ENCODE data around the gene HMOX2. TPM values are rescaled to one million over a fixed set of nuclear protein-coding genes. Genes with fewer than 3 reads are reported as not detected.
A peak's percentile ranks its signal among the peaks of the same experiment; 100 is the strongest.

The HMOX2 gene
- total RNA-seq, 1 experiment from 2014 or later = 42.6 TPM

DNA sequence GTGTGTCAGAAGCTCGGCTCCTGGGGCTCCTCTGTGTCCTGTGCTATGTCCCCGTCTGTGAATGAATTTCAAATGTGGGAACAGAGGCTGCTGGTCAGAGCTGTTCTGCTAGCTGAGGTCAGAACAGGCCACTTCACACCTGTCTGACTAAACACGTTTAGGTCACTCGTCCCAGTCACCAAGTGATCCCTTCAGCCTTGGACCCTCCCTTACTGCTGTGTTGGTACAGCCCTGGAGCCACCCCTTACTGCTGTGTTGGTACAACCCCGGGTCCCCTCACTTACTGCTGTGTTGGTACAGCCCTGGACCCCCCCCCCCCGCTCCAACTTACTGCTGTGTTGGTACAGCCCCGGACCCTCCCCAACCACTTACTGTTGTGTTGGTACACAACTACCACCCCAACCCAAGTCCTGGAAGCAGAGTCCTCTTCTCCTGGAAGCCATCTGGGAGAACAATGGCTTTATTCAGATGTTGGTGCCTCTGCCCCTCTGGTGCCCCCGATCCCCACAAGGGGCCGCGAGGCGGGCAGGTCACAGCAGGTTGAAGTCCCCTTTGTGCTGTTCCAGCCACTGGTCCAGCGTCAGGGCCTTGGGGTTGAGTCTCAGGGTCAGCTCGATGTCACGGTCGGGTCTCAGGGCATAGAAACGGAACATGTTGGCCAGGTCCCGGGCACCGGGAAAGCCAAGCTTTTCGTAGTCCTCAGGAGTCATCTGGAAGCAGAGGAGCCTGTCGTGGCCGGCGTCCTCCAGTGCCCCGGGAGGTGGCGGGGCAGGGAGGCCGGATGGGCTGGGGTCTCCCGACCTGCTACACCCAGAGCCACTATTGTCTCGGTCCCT lies 14.7 kb upstream of the HMOX2 start:
- ATAC-seq = peak; percentile 66
- Mint-ChIP-seq H3K4me1 (peaks cover 5% of the 10 kb centered on the region), H3K27ac (peak overlapping the region; percentile 53), H3K4me3 (no peak overlapping the region), H3K27me3 (ENCODE audit: low read depth) (no peaks in the 10 kb centered on the region), H3K9me3 (no peaks in the 10 kb centered on the region), H3K36me3 (peaks cover 39% of the 10 kb centered on the region)
- POLR2A ChIA-PET = interaction anchor here (1.1 to 1.8 kb wide), 2 partner anchors 13 to 15 kb away, joined by 3 to 7 read pairs; partner anchors contain the start of genes HMOX2 and NMRAL1
- no peak for TF ChIP-seq GTF2I (CRISPR knock-in tag; conservative IDR thresholded peaks at IDR 0.05)
- TF ChIP-seq CREB1 (CRISPR knock-in tag; IDR thresholded peaks at IDR 0.05) = no peak
- no peak for TF ChIP-seq JUN (CRISPR knock-in tag; IDR thresholded peaks at IDR 0.05)
- TF ChIP-seq JAZF1 (CRISPR knock-in tag; IDR thresholded peaks at IDR 0.05) = no peak
- 0 out of 2 replicates have a peak, but pooled peaks have one; percentile 16 for TF ChIP-seq ZNF121 (CRISPR knock-in tag; IDR thresholded peaks at IDR 0.05)
- 0 out of 2 replicates have a peak, but pooled peaks have one; percentile 25 for TF ChIP-seq SP1 (CRISPR knock-in tag; conservative IDR thresholded peaks at IDR 0.05)
- no peak for TF ChIP-seq MYBL2 (CRISPR knock-in tag; IDR thresholded peaks at IDR 0.05)
- no peak for TF ChIP-seq ZNF317 (CRISPR knock-in tag; IDR thresholded peaks at IDR 0.05; ENCODE audit: borderline replicate concordance, low read depth)
- no peak for TF ChIP-seq NR2C2 (CRISPR knock-in tag; IDR thresholded peaks at IDR 0.05)
- TF ChIP-seq, protein P1, sequence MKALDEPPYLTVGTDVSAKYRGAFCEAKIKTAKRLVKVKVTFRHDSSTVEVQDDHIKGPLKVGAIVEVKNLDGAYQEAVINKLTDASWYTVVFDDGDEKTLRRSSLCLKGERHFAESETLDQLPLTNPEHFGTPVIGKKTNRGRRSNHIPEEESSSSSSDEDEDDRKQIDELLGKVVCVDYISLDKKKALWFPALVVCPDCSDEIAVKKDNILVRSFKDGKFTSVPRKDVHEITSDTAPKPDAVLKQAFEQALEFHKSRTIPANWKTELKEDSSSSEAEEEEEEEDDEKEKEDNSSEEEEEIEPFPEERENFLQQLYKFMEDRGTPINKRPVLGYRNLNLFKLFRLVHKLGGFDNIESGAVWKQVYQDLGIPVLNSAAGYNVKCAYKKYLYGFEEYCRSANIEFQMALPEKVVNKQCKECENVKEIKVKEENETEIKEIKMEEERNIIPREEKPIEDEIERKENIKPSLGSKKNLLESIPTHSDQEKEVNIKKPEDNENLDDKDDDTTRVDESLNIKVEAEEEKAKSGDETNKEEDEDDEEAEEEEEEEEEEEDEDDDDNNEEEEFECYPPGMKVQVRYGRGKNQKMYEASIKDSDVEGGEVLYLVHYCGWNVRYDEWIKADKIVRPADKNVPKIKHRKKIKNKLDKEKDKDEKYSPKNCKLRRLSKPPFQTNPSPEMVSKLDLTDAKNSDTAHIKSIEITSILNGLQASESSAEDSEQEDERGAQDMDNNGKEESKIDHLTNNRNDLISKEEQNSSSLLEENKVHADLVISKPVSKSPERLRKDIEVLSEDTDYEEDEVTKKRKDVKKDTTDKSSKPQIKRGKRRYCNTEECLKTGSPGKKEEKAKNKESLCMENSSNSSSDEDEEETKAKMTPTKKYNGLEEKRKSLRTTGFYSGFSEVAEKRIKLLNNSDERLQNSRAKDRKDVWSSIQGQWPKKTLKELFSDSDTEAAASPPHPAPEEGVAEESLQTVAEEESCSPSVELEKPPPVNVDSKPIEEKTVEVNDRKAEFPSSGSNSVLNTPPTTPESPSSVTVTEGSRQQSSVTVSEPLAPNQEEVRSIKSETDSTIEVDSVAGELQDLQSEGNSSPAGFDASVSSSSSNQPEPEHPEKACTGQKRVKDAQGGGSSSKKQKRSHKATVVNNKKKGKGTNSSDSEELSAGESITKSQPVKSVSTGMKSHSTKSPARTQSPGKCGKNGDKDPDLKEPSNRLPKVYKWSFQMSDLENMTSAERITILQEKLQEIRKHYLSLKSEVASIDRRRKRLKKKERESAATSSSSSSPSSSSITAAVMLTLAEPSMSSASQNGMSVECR (CRISPR knock-in tag; IDR thresholded peaks at IDR 0.05; ENCODE audit: borderline replicate concordance) = no peak
- no peak for TF ChIP-seq FOXJ3 (CRISPR knock-in tag; IDR thresholded peaks at IDR 0.05; ENCODE audit: borderline replicate concordance)
- no peak for TF ChIP-seq ZNF263 (CRISPR knock-in tag; IDR thresholded peaks at IDR 0.05; ENCODE audit: low read depth)
- TF ChIP-seq HMGA2 (CRISPR knock-in tag; IDR thresholded peaks at IDR 0.05) = no peak
- no peak for TF ChIP-seq TCF7 (CRISPR knock-in tag; IDR thresholded peaks at IDR 0.05; ENCODE audit: low read depth)
- TF ChIP-seq, protein P2, sequence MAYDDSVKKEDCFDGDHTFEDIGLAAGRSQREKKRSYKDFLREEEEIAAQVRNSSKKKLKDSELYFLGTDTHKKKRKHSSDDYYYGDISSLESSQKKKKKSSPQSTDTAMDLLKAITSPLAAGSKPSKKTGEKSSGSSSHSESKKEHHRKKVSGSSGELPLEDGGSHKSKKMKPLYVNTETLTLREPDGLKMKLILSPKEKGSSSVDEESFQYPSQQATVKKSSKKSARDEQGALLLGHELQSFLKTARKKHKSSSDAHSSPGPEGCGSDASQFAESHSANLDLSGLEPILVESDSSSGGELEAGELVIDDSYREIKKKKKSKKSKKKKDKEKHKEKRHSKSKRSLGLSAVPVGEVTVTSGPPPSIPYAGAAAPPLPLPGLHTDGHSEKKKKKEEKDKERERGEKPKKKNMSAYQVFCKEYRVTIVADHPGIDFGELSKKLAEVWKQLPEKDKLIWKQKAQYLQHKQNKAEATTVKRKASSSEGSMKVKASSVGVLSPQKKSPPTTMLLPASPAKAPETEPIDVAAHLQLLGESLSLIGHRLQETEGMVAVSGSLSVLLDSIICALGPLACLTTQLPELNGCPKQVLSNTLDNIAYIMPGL (CRISPR knock-in tag; IDR thresholded peaks at IDR 0.05) = no peak
- TF ChIP-seq, protein P3, sequence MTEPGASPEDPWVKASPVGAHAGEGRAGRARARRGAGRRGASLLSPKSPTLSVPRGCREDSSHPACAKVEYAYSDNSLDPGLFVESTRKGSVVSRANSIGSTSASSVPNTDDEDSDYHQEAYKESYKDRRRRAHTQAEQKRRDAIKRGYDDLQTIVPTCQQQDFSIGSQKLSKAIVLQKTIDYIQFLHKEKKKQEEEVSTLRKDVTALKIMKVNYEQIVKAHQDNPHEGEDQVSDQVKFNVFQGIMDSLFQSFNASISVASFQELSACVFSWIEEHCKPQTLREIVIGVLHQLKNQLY (CRISPR knock-in tag; IDR thresholded peaks at IDR 0.05) = no peak
- CTCF ChIA-PET = interaction anchor here (0.8 to 1.1 kb wide), 2 partner anchors 57 to 207 kb away, joined by 3 read pairs; no protein-coding TSS in a partner anchor
- peak; percentile 57 for DNase-seq (ENCODE audit: low spot score)

DNA sequence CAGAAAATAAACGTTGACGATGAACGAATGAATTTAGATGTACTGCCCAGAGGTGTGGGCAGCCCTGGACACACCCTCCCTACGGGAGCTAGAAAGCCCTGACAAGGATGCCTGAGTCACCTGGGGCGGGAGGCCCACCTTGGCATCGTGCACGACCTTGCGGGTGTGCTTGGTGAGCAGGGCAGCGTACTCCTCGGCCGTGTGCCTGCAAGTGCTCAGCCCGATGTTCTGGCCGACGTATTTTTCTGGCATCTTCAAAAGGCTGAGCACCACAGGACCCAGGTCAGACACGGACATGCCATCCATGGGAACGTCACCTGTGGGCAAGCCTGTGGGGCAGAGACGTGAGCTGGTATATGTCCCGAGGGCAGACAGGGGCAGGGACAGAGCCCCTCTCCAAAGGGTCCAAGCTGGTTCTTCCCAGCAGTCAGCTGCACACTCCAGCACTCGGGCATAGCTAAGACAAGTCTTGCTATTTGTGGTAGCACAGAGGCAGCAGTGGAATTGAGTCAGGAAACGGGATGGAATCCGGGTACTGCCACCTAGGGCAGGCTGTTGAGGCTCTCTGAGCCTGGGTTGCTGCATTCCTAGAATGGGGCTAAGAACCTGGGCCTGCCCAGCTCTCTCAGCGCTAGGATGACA lies 12.6 kb upstream of the HMOX2 start:
- CTCF ChIA-PET = no interaction called here
- ATAC-seq (no peak), DNase-seq (ENCODE audit: low spot score) (no peak)
- H3K9me3 Mint-ChIP-seq = no peaks in the 10 kb centered on the region
- no peak overlapping the region for H3K4me3 Mint-ChIP-seq
- H3K36me3 Mint-ChIP-seq = peaks cover 38% of the 10 kb centered on the region
- POLR2A ChIA-PET = no interaction called here
- H3K4me1 Mint-ChIP-seq = peaks cover 5% of the 10 kb centered on the region
- no peaks in the 10 kb centered on the region for H3K27me3 Mint-ChIP-seq (ENCODE audit: low read depth)
- 0 out of 2 replicates have a peak overlapping the region, but pooled peaks have one; percentile 26 for H3K27ac Mint-ChIP-seq
- TF ChIP-seq, protein P4, sequence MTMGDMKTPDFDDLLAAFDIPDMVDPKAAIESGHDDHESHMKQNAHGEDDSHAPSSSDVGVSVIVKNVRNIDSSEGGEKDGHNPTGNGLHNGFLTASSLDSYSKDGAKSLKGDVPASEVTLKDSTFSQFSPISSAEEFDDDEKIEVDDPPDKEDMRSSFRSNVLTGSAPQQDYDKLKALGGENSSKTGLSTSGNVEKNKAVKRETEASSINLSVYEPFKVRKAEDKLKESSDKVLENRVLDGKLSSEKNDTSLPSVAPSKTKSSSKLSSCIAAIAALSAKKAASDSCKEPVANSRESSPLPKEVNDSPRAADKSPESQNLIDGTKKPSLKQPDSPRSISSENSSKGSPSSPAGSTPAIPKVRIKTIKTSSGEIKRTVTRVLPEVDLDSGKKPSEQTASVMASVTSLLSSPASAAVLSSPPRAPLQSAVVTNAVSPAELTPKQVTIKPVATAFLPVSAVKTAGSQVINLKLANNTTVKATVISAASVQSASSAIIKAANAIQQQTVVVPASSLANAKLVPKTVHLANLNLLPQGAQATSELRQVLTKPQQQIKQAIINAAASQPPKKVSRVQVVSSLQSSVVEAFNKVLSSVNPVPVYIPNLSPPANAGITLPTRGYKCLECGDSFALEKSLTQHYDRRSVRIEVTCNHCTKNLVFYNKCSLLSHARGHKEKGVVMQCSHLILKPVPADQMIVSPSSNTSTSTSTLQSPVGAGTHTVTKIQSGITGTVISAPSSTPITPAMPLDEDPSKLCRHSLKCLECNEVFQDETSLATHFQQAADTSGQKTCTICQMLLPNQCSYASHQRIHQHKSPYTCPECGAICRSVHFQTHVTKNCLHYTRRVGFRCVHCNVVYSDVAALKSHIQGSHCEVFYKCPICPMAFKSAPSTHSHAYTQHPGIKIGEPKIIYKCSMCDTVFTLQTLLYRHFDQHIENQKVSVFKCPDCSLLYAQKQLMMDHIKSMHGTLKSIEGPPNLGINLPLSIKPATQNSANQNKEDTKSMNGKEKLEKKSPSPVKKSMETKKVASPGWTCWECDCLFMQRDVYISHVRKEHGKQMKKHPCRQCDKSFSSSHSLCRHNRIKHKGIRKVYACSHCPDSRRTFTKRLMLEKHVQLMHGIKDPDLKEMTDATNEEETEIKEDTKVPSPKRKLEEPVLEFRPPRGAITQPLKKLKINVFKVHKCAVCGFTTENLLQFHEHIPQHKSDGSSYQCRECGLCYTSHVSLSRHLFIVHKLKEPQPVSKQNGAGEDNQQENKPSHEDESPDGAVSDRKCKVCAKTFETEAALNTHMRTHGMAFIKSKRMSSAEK (CRISPR knock-in tag; IDR thresholded peaks at IDR 0.05; ENCODE audit: borderline replicate concordance) = no peak
- TF ChIP-seq JAZF1 (CRISPR knock-in tag; IDR thresholded peaks at IDR 0.05) (no peak), ZNF423 (CRISPR knock-in tag; IDR thresholded peaks at IDR 0.05) (no peak), GTF2I (CRISPR knock-in tag; conservative IDR thresholded peaks at IDR 0.05) (no peak), CREM (CRISPR knock-in tag; IDR thresholded peaks at IDR 0.05) (no peak), CBFB (CRISPR knock-in tag; IDR thresholded peaks at IDR 0.05; ENCODE audit: low read depth) (no peak), IRF2 (CRISPR knock-in tag; IDR thresholded peaks at IDR 0.05; ENCODE audit: borderline replicate concordance, low read depth) (no peak)
- TF ChIP-seq, protein P5, sequence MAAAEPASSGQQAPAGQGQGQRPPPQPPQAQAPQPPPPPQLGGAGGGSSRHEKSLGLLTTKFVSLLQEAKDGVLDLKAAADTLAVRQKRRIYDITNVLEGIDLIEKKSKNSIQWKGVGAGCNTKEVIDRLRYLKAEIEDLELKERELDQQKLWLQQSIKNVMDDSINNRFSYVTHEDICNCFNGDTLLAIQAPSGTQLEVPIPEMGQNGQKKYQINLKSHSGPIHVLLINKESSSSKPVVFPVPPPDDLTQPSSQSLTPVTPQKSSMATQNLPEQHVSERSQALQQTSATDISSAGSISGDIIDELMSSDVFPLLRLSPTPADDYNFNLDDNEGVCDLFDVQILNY (CRISPR knock-in tag; IDR thresholded peaks at IDR 0.05) = no peak

Measured in WTC11 (cell line).